Panc1 (cell line): ENCODE results near the gene FGF22.

Experiments used
- CTCF ChIP-seq: fragments of 450-650 bp; IDR thresholded peaks from 2 replicates; pipeline ENCODE4 v1.5.1; 2017; ENCODE audit warnings: mild to moderate bottlenecking
- REST ChIP-seq, 2 experiments: IDR thresholded peaks; 2 replicates each; pipeline ENCODE4 v1.6.1; 2011 to 2012; ENCODE audit warnings: low read depth in 2 of 2, control low read depth in 1 of 2, low read length in 1 of 2, mild to moderate bottlenecking in 1 of 2, moderate library complexity in 1 of 2; ENCODE audit not compliant: insufficient read depth in 1 of 2
- SIN3A ChIP-seq: IDR thresholded peaks from 2 replicates; pipeline ENCODE4 v1.6.1; 2012; ENCODE audit warnings: low read depth, mild to moderate bottlenecking, low read length, moderate library complexity, borderline replicate concordance; ENCODE audit not compliant: insufficient read depth
- TCF7L2 ChIP-seq: IDR thresholded peaks from 2 replicates; pipeline ENCODE4 v1.6.1; 2011; ENCODE audit warnings: mild to moderate bottlenecking, low read depth, low read length, inconsistent platforms

GRCh38 chr19:645912-646778, 6.5 kb downstream of the FGF22 start:
- no peak for TF ChIP-seq CTCF
- no peak for TF ChIP-seq SIN3A
- no peak for TF ChIP-seq TCF7L2
- TF ChIP-seq REST (IDR thresholded peaks at IDR 0.05; ENCODE audit: insufficient read depth in 1 of 2, low read depth in 2 of 2, low read length in 1 of 2), result no peak
